Upper lobe of left lung (tissue), 6 donors: ENCODE results near the gene MEIKIN. TPM values are rescaled to one million over a fixed set of nuclear protein-coding genes. Genes with fewer than 3 reads are reported as not detected.

Experiments used
- ATAC-seq, 2 donors: fragments of 200-7000 bp; cut with Tn5 transposase; one replicate each; pipeline ENCODE4 v1.9.1; 2022; ENCODE audit warnings: mild to moderate bottlenecking in 2 of 2, moderate library complexity in 2 of 2; ENCODE audit not compliant: low FRiP score in 2 of 2
- DNase-seq, 2 donors: peaks; one replicate each; pipeline ENCODE4 v3.0.0-alpha.2; 2019 to 2020
- H3K27ac ChIP-seq, 4 donors: fragments of 200-600 bp; sonication (generic); one replicate each; pipeline ENCODE4 v1.5.1; 2016 to 2019
- H3K27me3 ChIP-seq, 4 donors: fragments of 200-600 bp; sonication (generic); one replicate each; pipeline ENCODE4 v1.5.1; 2017 to 2019
- H3K36me3 ChIP-seq, 4 donors: fragments of 200-600 bp; sonication (generic); one replicate each; pipeline ENCODE4 v1.5.1; 2016 to 2019
- H3K4me1 ChIP-seq, 4 donors: fragments of 200-600 bp; sonication (generic); one replicate each; pipeline ENCODE4 v1.5.1; 2018 to 2019
- H3K4me3 ChIP-seq, 4 donors: fragments of 200-600 bp; sonication (generic); one replicate each; pipeline ENCODE4 v1.5.1; 2017 to 2019; ENCODE audit warnings: mild to moderate bottlenecking in 2 of 4, moderate library complexity in 1 of 4
- H3K9me3 ChIP-seq, 4 donors: fragments of 200-600 bp; sonication (generic); one replicate each; pipeline ENCODE4 v1.5.1; 2018 to 2019
- EP300 ChIP-seq, 4 donors: sonication (generic); formaldehyde crosslinking; IDR thresholded peaks; one replicate each; pipeline ENCODE4 v1.5.1; 2017; ENCODE audit warnings: antibody characterized with exemption in 4 of 4, control low read depth in 2 of 4
- POLR2A ChIP-seq, 4 donors: fragments of 450-650 bp; IDR thresholded peaks; one replicate each; pipeline ENCODE4 v1.5.1; 2016 to 2017; ENCODE audit warnings: antibody characterized with exemption in 4 of 4, mild to moderate bottlenecking in 2 of 4
- POLR2AphosphoS5 ChIP-seq, 2 donors: sonication (generic); formaldehyde crosslinking; IDR thresholded peaks; one replicate each; pipeline ENCODE4 v1.5.1; 2017; ENCODE audit warnings: antibody characterized with exemption in 2 of 2
- WGBS, 2 donors: methylation state at CpG; one replicate each; pipeline ENCODE4 v1.1.5; 2017 to 2018; 5-methylcytosine and 5-hydroxymethylcytosine counted together
- total RNA-seq, 6 donors: library from RNA; depleted of rRNA in 4 of 6; stranded (reverse); fragments of >200 nt in 4 of 6; gene quantifications; one replicate each; pipeline versions ENCODE4 v1.1.0 to v1.2.1, GENCODE V29; 2016 to 2021
- TF ChIP-seq, protein P1 (sequence below), 6 experiments: fragments of 450-650 bp in 4 of 6; fragments of 200-600 bp in 2 of 6; sonication (generic) in 2 of 6; IDR thresholded peaks; one replicate each; pipeline ENCODE4 v1.5.1; 2016 to 2019; ENCODE audit warnings: antibody characterized with exemption in 6 of 6
- donor health status: DM: no; HTN: no; CAD: no; lungs with moderate emphysema.
- donor health status: DM: no; HTN: yes; CAD: no; lungs with severe emphysema.

MEIKIN gene
- total RNA-seq, 6 donors from 2014 or later: 0.77 TPM; not detected in 5

DNA sequence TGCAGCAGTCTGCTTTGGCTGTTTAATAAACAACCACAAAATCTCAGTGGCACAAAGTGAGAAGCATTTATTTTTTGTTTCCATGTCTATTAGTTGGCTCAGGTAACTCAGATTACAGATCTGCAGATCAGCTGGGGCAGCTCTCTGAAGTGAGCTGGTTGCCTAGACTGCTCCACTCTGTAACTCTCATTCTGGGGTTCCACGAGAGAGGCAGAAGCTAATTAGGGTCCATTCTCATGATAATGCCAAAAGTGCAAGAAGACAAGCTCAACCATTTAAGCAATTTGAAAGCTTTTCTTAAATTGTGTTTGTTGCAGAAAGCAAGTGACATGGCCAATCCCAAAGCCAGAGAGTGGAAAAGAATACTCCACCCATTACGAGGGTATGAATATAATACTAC lies 13.2 kb downstream of the MEIKIN start:
- Histone ChIP-seq H3K9me3 (peaks cover 8 to 17% (median 11%) of the 10 kb centered on the region in 4 donors), H3K36me3 (no peaks in the 10 kb centered on the region), H3K27me3 (no peaks in the 10 kb centered on the region), H3K4me3 (no peak overlapping the region), H3K27ac (no peak overlapping the region), H3K4me1 (no peaks in the 10 kb centered on the region)
- DNase-seq (no peak), ATAC-seq (no peak)
- TF ChIP-seq EP300 (IDR thresholded peaks at IDR 0.05) (no peak), POLR2A (IDR thresholded peaks at IDR 0.05) (no peak), POLR2AphosphoS5 (IDR thresholded peaks at IDR 0.05) (no peak)
- TF ChIP-seq, protein P1, sequence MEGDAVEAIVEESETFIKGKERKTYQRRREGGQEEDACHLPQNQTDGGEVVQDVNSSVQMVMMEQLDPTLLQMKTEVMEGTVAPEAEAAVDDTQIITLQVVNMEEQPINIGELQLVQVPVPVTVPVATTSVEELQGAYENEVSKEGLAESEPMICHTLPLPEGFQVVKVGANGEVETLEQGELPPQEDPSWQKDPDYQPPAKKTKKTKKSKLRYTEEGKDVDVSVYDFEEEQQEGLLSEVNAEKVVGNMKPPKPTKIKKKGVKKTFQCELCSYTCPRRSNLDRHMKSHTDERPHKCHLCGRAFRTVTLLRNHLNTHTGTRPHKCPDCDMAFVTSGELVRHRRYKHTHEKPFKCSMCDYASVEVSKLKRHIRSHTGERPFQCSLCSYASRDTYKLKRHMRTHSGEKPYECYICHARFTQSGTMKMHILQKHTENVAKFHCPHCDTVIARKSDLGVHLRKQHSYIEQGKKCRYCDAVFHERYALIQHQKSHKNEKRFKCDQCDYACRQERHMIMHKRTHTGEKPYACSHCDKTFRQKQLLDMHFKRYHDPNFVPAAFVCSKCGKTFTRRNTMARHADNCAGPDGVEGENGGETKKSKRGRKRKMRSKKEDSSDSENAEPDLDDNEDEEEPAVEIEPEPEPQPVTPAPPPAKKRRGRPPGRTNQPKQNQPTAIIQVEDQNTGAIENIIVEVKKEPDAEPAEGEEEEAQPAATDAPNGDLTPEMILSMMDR (IDR thresholded peaks at IDR 0.05): no peak
- 75 to 78% methylated on average over 2 of the region's 2 CpGs for WGBS, 2 donors

DNA sequence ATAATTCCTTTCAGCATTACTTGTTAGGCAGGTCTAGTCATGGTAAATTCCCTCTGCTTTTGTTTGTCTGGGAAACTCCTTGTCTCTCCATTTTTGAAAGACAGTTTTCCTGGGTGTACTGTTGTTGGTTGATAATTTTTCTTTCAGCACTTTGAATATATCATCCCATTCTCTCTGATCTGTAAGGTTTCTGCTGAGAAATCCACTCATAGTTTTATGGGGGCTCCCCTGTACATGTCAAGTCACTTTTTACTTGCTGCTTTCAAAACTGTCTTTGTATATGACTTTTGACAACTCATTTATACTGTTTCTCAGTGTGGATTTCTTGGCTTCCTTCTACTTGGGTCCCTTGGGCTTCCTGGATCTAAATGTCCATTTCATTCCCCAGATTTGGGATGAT lies 16.5 kb downstream of the MEIKIN start:
- no peaks in the 10 kb centered on the region for H3K36me3 ChIP-seq
- H3K4me1 ChIP-seq: no peaks in the 10 kb centered on the region
- ATAC-seq (no peak), DNase-seq (no peak)
- H3K9me3 ChIP-seq: peaks cover 9 to 19% (median 15%) of the 10 kb centered on the region in 4 donors
- H3K27ac ChIP-seq: no peak overlapping the region
- no peak overlapping the region for H3K4me3 ChIP-seq
- no peaks in the 10 kb centered on the region for H3K27me3 ChIP-seq
- TF ChIP-seq POLR2AphosphoS5 (IDR thresholded peaks at IDR 0.05): no peak
- TF ChIP-seq EP300 (IDR thresholded peaks at IDR 0.05): no peak
- TF ChIP-seq POLR2A (IDR thresholded peaks at IDR 0.05): no peak
- TF ChIP-seq, protein P1 (IDR thresholded peaks at IDR 0.05): no peak

DNA sequence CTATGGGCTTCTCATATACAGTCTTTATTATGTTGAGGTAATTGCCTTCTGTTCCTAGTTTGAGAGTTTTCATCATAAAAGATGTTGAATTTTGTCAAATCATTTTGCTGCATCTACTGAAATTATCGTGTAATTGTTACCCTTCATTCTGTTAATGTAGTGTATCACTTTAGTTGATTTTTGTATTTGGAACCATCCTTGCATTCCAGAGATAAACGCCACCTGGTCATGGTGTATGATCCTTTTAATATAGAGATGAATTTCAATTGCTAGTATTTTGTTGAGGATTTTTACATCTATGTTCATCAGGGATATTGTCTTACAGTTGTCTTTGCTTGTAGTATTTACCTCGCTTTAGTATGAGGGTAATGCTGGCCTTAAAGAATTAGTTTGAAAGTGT lies 19.3 kb downstream of the MEIKIN start:
- WGBS, 2 donors: 61 to 89% methylated on average over 3 of the region's 3 CpGs
- H3K27me3 ChIP-seq: no peaks in the 10 kb centered on the region
- H3K36me3 ChIP-seq: no peaks in the 10 kb centered on the region
- no peaks in the 10 kb centered on the region for H3K4me1 ChIP-seq
- TF ChIP-seq EP300 (IDR thresholded peaks at IDR 0.05): no peak
- no peak for TF ChIP-seq POLR2A (IDR thresholded peaks at IDR 0.05)
- TF ChIP-seq, protein P1 (IDR thresholded peaks at IDR 0.05): no peak
- no peak for TF ChIP-seq POLR2AphosphoS5 (IDR thresholded peaks at IDR 0.05)
- H3K27ac ChIP-seq: no peak overlapping the region
- no peak for DNase-seq
- no peak for ATAC-seq
- peaks cover 9 to 19% (median 15%) of the 10 kb centered on the region in 4 donors for H3K9me3 ChIP-seq
- H3K4me3 ChIP-seq: no peak overlapping the region

DNA sequence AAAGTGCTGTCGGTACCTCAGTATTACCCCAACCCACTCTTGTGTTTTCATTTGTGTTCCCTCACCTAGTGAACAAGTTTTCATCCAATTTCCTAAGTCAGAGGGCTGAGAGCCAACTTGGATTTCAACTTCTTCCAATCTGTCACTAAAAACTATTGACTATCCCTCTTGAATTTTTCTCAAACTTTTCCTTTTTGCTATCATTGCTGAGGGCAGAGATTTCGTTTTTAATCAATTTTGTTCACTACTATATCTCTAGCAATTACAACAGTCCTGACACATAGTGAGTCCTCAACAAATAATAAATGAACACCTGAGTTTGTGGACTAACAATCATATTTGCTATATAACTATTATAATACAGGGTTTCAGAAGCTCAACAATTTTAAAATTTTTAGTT lies 29.0 kb downstream of the MEIKIN start:
- DNase-seq (no peak), ATAC-seq (no peak)
- H3K4me1 ChIP-seq: no peaks in the 10 kb centered on the region
- no peak overlapping the region for H3K27ac ChIP-seq
- 39 to 62% methylated on average over 2 of the region's 2 CpGs for WGBS, 2 donors
- no peaks in the 10 kb centered on the region for H3K9me3 ChIP-seq
- H3K36me3 ChIP-seq: no peaks in the 10 kb centered on the region
- TF ChIP-seq POLR2A (IDR thresholded peaks at IDR 0.05) (no peak), POLR2AphosphoS5 (IDR thresholded peaks at IDR 0.05) (no peak), EP300 (IDR thresholded peaks at IDR 0.05) (no peak)
- TF ChIP-seq, protein P1 (IDR thresholded peaks at IDR 0.05): no peak
- H3K4me3 ChIP-seq: no peak overlapping the region
- H3K27me3 ChIP-seq: no peaks in the 10 kb centered on the region

DNA sequence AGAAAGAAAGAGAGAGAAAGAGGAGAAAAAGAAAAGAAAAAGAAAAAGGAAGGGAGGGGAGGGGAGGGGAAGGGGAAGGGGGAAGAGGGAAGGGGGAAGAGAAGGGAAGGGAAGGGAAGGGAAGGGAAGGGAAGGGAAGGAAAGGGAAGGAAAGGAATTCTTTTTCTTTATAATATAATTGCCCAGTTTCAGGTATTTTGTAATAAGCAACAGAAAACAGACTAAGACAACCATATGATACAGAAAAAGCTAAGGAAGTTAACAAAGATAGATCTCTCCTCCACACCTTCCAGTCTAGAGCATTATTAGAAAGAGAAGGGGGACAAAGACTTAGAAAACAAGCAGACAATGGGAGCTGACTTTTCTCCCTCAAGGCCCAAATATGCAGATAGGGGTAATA lies 31.0 kb downstream of the MEIKIN start:
- no peak overlapping the region for H3K4me3 ChIP-seq
- no peaks in the 10 kb centered on the region for H3K4me1 ChIP-seq
- H3K9me3 ChIP-seq: no peaks in the 10 kb centered on the region
- no peaks in the 10 kb centered on the region for H3K27me3 ChIP-seq
- TF ChIP-seq, protein P1 (IDR thresholded peaks at IDR 0.05): no peak
- TF ChIP-seq EP300 (IDR thresholded peaks at IDR 0.05): no peak
- TF ChIP-seq POLR2AphosphoS5 (IDR thresholded peaks at IDR 0.05): no peak
- TF ChIP-seq POLR2A (IDR thresholded peaks at IDR 0.05): no peak
- no peak for DNase-seq
- no peaks in the 10 kb centered on the region for H3K36me3 ChIP-seq
- ATAC-seq: no peak
- H3K27ac ChIP-seq: no peak overlapping the region
